Tibial nerve (tissue), 4 donors: ENCODE data around the gene PFKM.

Source experiments
- EP300 ChIP-seq, 2 donors: sonication (generic); formaldehyde crosslinking; IDR thresholded peaks; one replicate each; pipeline ENCODE4 v1.6.1; 2017; ENCODE audit warnings: antibody characterized with exemption in 2 of 2, mild to moderate bottlenecking in 1 of 2
- POLR2A ChIP-seq, 2 donors: fragments of 450-650 bp; IDR thresholded peaks; one replicate each; pipeline ENCODE4 v1.6.1; 2017; ENCODE audit warnings: antibody characterized with exemption in 2 of 2, mild to moderate bottlenecking in 2 of 2, moderate library complexity in 2 of 2
- TF ChIP-seq, protein P1 (sequence below), 5 experiments: fragments of 200-600 bp in 3 of 5; fragments of 450-650 bp in 2 of 5; sonication (generic) in 3 of 5; IDR thresholded peaks; one replicate each; pipeline ENCODE4 v1.5.1; 2016 to 2019; ENCODE audit warnings: antibody characterized with exemption in 5 of 5, mild to moderate bottlenecking in 3 of 5, moderate library complexity in 2 of 5

DNA sequence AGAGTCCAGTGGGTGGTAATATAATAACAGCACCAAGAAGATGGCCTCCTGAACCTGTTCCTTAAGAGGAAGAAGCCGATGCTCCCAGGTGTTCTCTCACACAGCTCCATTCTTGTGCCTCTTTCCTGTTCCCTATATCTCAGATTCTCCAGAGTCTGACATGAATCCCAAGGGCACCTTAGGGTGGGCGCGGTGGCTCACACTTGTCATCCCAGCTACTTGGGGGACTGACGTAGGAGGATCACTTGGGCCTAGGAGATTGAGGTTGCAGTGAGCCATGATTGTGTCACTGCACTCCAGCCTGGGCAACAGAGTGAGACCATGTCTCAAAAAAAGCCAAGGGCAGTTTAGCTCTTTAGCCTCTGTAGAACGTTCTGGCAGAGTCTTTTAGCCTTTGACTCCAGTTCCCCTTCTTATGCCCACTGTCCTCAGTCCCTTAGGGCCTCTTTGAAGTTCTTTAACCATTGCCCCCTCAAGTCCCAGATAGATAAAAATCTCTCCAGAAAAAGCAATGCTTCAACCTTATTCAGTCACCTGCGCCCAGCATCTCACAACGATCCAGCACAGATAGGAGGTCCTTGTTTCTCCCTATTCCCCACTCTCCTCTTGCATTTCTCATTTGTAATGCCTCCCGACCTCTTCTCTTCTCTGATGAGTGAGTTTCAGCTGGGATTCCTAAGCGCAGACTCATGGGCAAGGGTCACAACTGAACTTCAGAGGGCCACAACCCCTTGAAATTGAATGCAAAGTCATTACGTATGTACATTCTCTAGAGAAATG lies 68.9 kb downstream of the PFKM start:
- TF ChIP-seq, protein P1, sequence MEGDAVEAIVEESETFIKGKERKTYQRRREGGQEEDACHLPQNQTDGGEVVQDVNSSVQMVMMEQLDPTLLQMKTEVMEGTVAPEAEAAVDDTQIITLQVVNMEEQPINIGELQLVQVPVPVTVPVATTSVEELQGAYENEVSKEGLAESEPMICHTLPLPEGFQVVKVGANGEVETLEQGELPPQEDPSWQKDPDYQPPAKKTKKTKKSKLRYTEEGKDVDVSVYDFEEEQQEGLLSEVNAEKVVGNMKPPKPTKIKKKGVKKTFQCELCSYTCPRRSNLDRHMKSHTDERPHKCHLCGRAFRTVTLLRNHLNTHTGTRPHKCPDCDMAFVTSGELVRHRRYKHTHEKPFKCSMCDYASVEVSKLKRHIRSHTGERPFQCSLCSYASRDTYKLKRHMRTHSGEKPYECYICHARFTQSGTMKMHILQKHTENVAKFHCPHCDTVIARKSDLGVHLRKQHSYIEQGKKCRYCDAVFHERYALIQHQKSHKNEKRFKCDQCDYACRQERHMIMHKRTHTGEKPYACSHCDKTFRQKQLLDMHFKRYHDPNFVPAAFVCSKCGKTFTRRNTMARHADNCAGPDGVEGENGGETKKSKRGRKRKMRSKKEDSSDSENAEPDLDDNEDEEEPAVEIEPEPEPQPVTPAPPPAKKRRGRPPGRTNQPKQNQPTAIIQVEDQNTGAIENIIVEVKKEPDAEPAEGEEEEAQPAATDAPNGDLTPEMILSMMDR (IDR thresholded peaks at IDR 0.05) = no peak
- TF ChIP-seq POLR2A (IDR thresholded peaks at IDR 0.05) = no peak
- no peak for TF ChIP-seq EP300 (IDR thresholded peaks at IDR 0.05)
